ENCODE measurements around the gene PPT1.

DNA sequence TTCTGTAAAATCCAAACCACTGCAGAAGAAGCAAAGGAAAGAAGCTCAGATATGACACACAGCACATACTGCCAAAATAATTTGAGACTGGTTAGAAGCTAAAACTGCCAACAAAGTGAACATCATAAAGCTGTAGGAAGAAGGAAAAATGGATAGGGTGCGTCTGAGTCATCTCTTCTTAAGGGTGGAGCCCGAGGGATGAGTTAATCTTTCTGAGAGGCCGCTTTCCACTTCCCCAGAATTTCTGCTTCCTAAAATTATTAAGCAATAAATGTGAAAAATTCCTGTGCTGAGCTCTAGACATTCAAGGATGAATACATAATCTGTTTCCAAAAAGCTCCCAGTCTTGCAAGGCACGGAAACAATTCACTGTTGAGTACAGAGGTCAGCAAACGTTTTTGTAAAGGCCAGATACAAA, 20.1 kb downstream of the PPT1 start:
- TF ChIP-seq, protein P1, sequence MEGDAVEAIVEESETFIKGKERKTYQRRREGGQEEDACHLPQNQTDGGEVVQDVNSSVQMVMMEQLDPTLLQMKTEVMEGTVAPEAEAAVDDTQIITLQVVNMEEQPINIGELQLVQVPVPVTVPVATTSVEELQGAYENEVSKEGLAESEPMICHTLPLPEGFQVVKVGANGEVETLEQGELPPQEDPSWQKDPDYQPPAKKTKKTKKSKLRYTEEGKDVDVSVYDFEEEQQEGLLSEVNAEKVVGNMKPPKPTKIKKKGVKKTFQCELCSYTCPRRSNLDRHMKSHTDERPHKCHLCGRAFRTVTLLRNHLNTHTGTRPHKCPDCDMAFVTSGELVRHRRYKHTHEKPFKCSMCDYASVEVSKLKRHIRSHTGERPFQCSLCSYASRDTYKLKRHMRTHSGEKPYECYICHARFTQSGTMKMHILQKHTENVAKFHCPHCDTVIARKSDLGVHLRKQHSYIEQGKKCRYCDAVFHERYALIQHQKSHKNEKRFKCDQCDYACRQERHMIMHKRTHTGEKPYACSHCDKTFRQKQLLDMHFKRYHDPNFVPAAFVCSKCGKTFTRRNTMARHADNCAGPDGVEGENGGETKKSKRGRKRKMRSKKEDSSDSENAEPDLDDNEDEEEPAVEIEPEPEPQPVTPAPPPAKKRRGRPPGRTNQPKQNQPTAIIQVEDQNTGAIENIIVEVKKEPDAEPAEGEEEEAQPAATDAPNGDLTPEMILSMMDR (IDR thresholded peaks at IDR 0.05; ENCODE audit: borderline replicate concordance, extremely low read depth, low read length, poor library complexity, severe bottlenecking), result no peak
- no peak for TF ChIP-seq EZH2 (IDR thresholded peaks at IDR 0.05; ENCODE audit: borderline replicate concordance, low read depth, low read length, severe bottlenecking)
